HG03066 (cell line): Measurements from ENCODE around the gene PRKCB.
"Not testable (repeated sequence)": the region's sequence is repeated elsewhere in the genome, so short reads cannot be mapped to it uniquely, and the experiment has no call there.

Source experiments
- ATAC-seq: cut with Tn5 transposase; IDR thresholded peaks from one replicate; pipeline ENCODE4 v1.9.1; 2021; ENCODE audit warnings: low read depth; ENCODE audit not compliant: unreplicated experiment

Gene PRKCB

DNA sequence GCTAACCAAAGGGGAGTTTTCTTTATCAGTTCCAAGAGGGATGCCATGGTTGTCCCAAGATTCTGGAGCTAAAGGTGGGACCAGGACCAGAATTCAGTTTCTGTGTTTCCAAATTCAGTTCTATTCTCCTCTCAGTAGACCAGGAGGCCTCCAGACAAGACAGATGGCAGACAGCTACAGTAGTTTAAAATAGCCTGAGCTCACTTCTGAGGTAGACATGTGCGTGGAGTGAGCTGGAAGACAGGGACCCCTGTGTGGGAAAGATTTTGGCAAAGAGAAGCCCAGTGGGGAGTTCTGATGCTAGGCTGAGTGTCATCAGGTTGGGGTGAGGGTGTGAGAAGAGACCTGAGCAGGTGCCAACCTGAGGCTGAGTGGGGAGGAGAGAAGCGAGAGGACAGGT is 95.4 kb downstream of the PRKCB start:
- ATAC-seq = no peak

DNA sequence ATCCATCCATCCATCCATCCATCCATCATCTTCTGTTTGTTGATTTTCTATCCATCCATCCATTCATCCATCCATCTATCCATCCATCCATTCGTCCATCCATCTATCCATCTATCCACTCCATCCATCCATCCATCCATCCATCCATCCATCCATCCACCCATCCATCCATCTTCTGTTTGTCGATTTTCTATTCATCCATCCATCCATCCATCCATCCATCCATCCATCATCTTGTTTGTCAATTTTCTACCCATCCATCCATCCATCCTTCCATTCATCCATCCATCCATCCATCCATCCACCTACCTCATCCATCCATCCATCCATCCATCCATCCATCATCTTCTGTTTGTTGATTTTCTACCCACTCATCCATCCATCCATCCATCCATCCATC is 97.9 kb downstream of the PRKCB start:
- ATAC-seq = not testable (repeated sequence)

GRCh38 chr16:23934610-23935236 is 98.9 kb downstream of the PRKCB start:
- no peak for ATAC-seq

DNA sequence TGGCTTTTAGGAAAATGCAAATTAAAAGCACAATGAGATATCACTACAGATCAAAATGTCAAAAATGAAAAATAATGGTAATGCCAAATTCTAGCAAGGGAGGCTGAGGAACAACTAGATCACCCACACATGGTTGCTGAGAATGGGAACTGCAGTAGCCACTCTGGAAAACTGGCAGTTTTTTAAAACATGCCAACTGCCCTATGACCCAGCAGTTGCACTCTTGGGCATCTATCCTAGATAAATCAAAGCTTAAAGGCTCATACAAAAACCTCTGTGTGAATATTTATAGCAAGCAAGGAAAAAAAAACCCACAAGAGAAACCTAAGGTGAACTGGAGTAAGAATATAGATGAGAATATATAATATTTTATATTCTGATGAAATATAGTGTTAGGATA is 104.3 kb downstream of the PRKCB start:
- no peak for ATAC-seq

- no peak for ATAC-seq
Measured at GRCh38 chr16:23941025-23941424, 105.2 kb downstream of the PRKCB start.

- no peak for ATAC-seq
Measured at GRCh38 chr16:23941963-23942564, 106.3 kb downstream of the PRKCB start.

- no peak for ATAC-seq
Measured at GRCh38 chr16:23943604-23944003, 107.8 kb downstream of the PRKCB start.

- ATAC-seq = no peak
Measured at GRCh38 chr16:23944381-23944780, 108.6 kb downstream of the PRKCB start.

- ATAC-seq = no peak
Measured at GRCh38 chr16:23945243-23945642, 109.5 kb downstream of the PRKCB start.

GRCh38 chr16:23947838-23948237 is 112.1 kb downstream of the PRKCB start:
- no peak for ATAC-seq

DNA sequence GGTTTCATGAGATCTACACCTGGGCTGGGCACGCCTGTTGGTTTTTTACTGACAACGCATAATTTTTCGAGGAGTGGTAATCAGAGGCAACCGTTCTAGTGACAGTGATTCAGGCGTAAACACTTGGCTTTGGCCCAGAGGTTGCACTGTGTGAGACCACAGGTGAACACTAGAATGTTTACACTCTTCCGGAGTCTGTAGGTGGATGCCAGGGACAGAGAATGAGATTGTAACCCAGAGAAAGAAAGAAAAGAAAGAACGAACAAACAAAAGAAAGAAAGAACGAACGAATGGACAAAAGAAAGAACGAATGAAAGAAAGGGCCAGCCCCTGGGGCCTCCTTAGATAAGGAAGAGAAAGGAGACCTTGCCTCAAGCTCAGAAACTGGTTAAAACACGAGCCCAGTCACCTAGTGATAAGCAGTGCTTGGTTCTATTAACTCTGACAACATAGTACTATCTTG is 113.2 kb downstream of the PRKCB start:
- no peak for ATAC-seq

DNA sequence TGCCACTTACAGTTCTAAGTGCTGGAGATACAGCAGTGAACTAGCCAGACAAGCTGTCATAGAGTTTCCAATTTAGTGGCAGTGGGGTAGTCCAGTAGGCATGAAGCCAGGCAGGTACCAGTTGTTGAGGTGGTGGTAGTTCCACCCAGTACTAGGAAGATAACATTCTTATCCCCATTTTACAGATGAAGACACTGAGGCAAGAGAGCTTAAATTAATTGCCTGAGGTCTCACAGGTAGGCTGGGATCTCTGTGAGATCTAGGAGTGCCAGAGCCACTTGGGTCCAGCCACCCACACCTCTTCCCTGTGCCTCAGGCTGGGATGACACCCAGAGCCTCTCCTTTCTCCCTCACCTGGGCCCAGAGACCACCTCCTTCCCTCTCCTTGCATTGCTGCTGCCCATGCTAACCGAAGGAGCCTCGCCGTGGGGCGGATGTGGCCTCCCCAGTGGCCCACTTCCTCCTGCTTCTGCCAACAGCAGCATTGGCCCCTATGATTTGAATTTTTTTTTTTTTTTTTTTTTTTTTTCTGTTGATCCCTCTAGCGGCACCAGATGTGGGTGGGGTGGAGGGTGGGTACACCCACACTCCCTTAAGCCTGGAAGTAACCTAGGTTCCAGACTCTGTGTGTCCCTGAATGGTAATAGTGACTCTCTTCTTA is 114.0 kb downstream of the PRKCB start:
- ATAC-seq = no peak

DNA sequence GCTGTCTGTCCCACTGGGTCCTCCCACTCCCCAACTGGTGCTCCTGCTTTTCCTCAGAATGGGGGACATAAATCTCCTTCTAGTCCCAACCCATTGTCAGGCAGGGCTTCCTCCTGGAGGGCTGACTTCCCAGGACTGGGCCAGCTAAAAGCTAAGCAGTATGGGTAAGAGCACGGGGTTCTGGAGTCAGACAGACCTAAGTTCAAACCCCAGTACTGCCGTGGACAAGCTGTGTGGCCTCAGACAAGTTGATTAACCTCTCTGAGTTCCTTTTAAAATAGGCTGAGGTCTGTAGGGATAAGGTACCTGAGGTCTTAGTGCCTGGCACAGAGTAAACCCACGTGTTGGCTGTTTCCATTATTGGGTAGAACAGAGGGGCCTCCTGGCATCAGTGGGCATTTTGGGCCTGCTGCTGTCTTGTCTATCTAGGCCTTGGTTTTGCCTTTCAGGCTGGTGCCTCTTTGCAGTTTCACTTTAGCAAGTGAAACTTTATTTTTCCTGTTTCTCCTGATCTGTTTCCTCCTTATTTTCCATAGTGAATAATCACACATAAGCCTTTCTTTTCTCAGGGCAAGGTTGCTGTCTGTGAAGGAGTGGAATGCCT is 114.6 kb downstream of the PRKCB start:
- ATAC-seq = no peak

DNA sequence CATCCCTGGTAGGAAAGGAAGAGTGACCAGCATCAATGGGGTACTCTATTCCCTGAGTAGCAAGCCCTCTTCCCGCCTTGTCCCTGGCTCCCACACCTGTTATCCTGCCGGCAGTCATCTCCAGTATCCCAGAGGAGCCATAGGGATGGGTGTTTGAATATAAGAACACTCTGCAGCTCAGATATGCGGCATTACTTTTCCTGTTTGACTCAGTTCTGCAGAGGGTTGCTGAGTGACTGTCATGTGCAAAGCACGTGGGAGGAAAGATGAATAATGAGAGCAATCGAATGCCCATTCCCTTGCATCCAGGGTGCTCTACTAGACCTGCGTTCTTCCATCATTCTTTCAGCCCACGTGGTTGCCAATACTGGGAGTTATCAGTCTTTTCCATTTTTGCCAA is 115.1 kb downstream of the PRKCB start:
- ATAC-seq = no peak

DNA sequence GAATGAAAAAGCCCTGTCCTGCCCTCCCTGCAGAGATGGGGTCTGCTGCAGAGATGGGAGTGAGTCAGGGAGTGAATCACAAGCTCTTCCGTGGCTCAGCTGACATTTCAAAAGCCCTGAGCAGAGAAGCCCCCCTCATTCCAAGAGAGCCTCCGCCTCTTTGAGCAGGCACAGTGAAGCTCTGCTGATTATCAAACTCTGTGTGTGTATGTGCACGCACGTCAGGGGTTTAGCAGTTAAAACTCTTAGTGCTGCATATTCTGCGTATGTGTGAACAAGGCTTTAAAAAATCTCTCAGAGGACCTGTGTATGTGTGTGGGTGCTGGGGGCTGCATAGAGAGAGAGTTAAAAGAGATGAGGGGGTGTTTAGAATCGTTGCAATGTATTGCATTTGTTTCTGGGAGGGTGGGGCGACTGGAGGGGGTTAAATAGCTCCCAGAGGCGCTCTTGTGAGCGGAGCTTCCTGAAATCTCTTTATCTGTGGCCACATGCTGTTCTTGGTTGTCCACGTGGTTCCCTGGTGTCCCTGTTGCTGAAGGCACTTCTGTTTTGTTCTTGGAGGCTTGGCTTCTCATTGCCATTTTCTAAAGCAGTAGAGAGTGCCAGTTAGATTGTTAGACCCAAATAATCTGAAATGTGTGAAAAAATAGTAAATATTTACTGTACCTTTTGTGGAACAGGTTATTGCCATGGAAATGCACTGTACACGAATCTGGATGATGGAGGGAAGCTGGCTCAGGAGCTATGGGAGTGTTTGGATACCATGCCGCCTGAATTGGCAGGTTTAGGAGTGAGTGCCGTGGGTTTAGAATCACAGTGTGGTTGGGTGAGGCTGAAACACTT is 116.6 kb downstream of the PRKCB start:
- no peak for ATAC-seq

- ATAC-seq = no peak
Measured at GRCh38 chr16:23952971-23953300, 117.2 kb downstream of the PRKCB start.

GRCh38 chr16:23953476-23953875 is 117.7 kb downstream of the PRKCB start:
- no peak for ATAC-seq

DNA sequence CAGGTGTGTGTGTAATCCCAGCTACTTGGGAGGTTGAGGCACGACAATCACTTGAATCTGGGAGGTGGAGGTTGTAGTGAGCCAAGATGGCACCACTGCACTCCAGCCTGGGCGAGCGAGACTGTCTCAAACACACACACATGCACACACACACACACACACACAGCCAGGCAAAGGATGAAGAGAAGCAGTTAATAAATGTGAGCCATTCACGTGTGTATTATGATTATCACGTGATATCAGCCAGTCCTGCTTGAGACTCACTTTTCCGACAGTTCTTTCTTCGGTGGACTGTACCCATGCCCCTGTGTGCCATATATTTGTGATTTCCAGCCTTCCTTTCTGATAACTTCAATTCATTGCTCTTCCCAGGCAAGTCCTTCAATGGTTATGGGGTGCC is 119.3 kb downstream of the PRKCB start:
- no peak for ATAC-seq

DNA sequence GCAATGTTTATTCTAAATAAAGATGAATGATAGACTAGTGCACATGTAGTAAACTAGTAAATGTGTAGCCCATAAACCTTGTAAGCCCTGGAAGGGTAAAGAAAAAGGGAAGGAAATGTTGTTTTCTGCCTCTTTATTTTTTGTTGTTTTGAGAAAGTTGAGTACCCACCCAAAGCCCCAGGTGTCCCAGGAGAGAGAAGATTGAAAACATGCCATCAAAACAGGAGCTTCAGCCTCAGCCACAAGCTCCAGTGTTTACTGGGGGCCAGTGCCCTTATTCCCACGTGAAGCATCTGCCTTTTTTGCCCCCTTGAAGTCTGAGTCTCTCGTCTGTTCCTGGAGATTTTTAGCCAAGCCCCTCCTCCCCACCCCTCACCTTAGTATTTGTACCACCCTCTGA is 121.5 kb downstream of the PRKCB start:
- no peak for ATAC-seq

- ATAC-seq = no peak
Measured at GRCh38 chr16:23959072-23959751, 123.4 kb downstream of the PRKCB start.

DNA sequence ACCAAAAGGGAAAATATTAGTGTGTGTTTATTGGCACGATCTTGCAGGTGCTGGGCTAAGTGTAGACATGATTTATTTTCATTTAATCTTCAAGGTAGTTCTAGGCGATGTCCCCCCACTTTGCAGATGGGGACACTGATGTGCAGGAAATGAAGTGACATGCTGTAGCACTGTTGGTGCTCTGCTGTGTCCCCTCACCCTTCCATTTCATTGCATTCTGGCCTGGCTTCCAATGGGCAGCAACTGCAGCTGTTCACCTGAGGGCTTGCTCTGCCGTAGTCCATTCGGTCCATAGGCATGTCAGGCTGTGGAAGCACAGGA is 123.9 kb downstream of the PRKCB start:
- no peak for ATAC-seq
